GM21528 (cell line): Measurements from ENCODE around the gene HPX.

ENCODE experiments used
- ATAC-seq: cut with Tn5 transposase; IDR thresholded peaks from one replicate; pipeline ENCODE4 v1.9.1; 2021; ENCODE audit warnings: mild to moderate bottlenecking, moderate library complexity; ENCODE audit not compliant: unreplicated experiment, low FRiP score

HPX gene

GRCh38 chr11:6440906-6441358 lies at the start of gene HPX:
Gene HPX (minus strand): TSS chr11:6440987. CDS start chr11:6440963, 24 bp downstream.
- ATAC-seq = no peak

- no peak for ATAC-seq
Observed at GRCh38 chr11:6489306-6489705, 48.5 kb upstream of the HPX start.

- ATAC-seq = no peak
Observed at GRCh38 chr11:6488821-6489220, 48.0 kb upstream of the HPX start.

GRCh38 chr11:6488342-6488741 lies 47.6 kb upstream of the HPX start:
- no peak for ATAC-seq

- no peak for ATAC-seq
Observed at GRCh38 chr11:6486938-6487337, 46.2 kb upstream of the HPX start.

- ATAC-seq = no peak
Observed at GRCh38 chr11:6486256-6486655, 45.5 kb upstream of the HPX start.

- no peak for ATAC-seq
Observed at GRCh38 chr11:6485661-6486060, 44.9 kb upstream of the HPX start.

GRCh38 chr11:6483015-6483414 lies 42.2 kb upstream of the HPX start:
- ATAC-seq = no peak

GRCh38 chr11:6482441-6482840 lies 41.7 kb upstream of the HPX start:
- ATAC-seq = no peak

GRCh38 chr11:6481924-6482275 lies 41.1 kb upstream of the HPX start:
- ATAC-seq = peak; percentile 3

- peak; percentile 99 for ATAC-seq
Observed at GRCh38 chr11:6481012-6481923, 40.5 kb upstream of the HPX start, which contains the start of the genes ARFIP2 and TIMM10B. Gene ARFIP2 (minus strand): TSS chr11:6481331. CDS start chr11:6480421, 910 bp downstream. Gene TIMM10B (plus strand): TSS chr11:6481501. CDS start chr11:6481517, 16 bp downstream.

- ATAC-seq = no peak
Observed at GRCh38 chr11:6480299-6480914, 39.6 kb upstream of the HPX start.

- no peak for ATAC-seq
Observed at GRCh38 chr11:6476571-6476970, 35.8 kb upstream of the HPX start.

- no peak for ATAC-seq
Observed at GRCh38 chr11:6475936-6476335, 35.1 kb upstream of the HPX start.

- ATAC-seq = no peak
Observed at GRCh38 chr11:6474806-6475500, 34.2 kb upstream of the HPX start.

GRCh38 chr11:6474413-6474792 lies 33.6 kb upstream of the HPX start:
- no peak for ATAC-seq

- peak; percentile 61 for ATAC-seq
Observed at GRCh38 chr11:6473451-6474412, 32.9 kb upstream of the HPX start, which contains the start of gene TRIM3. Gene TRIM3 (minus strand): TSS chr11:6473941. CDS start chr11:6465695, 8,246 bp downstream.

GRCh38 chr11:6472934-6473333 lies 32.1 kb upstream of the HPX start:
- ATAC-seq = no peak

- ATAC-seq = no peak
Observed at GRCh38 chr11:6469599-6469998, 28.8 kb upstream of the HPX start.
